Mucosa of stomach (tissue), 1 donor: ENCODE data around the gene ABCC11.

Experiments used
- H3K27me3 ChIP-seq: one replicate; pipeline ENCODE4 v1.7.0; 2013; ENCODE audit warnings: mild to moderate bottlenecking, low read length; ENCODE audit not compliant: control insufficient read depth, insufficient read depth
- H3K36me3 ChIP-seq: one replicate; pipeline ENCODE4 v1.7.0; 2013; ENCODE audit warnings: low read length; ENCODE audit not compliant: control insufficient read depth, insufficient read depth
- H3K4me1 ChIP-seq: one replicate; pipeline ENCODE4 v1.7.0; 2013; ENCODE audit warnings: mild to moderate bottlenecking, low read length; ENCODE audit not compliant: control insufficient read depth, insufficient read depth
- H3K4me3 ChIP-seq: one replicate; pipeline ENCODE4 v1.7.0; 2013; ENCODE audit warnings: low read length
- H3K9ac ChIP-seq: one replicate; pipeline ENCODE4 v1.7.0; 2013; ENCODE audit warnings: mild to moderate bottlenecking, low read length, moderate library complexity
- H3K9me3 ChIP-seq: one replicate; pipeline ENCODE4 v1.7.0; 2013; ENCODE audit warnings: mild to moderate bottlenecking, low read length, moderate library complexity; ENCODE audit not compliant: control insufficient read depth
- donor health status: Pancreatic carcinoma.

Gene ABCC11

DNA sequence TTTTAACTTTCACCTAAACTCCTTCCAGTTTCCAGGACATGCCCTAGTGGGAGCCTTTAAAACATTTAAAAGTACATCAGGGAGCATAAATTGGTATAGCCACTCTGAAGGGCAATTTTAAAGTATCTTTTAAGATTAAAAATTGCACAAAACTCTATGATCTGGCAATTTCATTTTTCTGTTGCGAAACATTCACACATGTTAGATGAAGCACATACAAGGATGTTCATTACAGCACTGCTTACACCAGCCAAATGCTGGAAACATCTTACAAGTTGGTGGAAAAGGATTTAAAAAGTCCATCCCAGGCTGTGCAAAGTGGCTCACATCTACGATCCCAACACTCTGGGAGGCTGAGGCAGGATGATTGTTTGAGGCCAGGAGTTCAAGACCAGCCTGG, 29.6 kb downstream of the ABCC11 start:
- Histone ChIP-seq H3K4me1 (no peaks in the 10 kb centered on the region), H3K4me3 (no peak overlapping the region), H3K27me3 (no peaks in the 10 kb centered on the region), H3K36me3 (no peaks in the 10 kb centered on the region), H3K9me3 (no peaks in the 10 kb centered on the region), H3K9ac (no peak overlapping the region)

DNA sequence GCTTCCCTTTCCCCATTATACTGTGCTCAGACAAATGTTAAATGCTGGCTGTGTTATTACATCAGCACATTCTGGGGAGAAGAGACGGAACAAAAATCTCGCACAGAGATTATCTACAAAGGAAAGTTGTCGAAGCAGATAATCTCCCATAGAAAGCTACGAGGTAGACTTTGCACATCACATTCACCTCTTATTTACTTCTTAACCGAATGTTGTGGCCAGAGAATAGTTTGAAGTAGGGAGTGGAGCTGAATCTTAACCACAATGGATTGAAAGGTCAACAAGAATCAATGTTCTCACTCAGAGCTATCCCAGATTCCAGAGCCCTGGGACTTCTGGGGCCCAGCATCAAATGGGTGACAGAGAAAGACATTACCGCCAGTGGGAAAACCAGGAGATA, 31.6 kb downstream of the ABCC11 start:
- Histone ChIP-seq H3K36me3 (no peaks in the 10 kb centered on the region), H3K4me1 (no peaks in the 10 kb centered on the region), H3K9ac (no peak overlapping the region), H3K4me3 (no peak overlapping the region), H3K9me3 (no peaks in the 10 kb centered on the region), H3K27me3 (no peaks in the 10 kb centered on the region)

DNA sequence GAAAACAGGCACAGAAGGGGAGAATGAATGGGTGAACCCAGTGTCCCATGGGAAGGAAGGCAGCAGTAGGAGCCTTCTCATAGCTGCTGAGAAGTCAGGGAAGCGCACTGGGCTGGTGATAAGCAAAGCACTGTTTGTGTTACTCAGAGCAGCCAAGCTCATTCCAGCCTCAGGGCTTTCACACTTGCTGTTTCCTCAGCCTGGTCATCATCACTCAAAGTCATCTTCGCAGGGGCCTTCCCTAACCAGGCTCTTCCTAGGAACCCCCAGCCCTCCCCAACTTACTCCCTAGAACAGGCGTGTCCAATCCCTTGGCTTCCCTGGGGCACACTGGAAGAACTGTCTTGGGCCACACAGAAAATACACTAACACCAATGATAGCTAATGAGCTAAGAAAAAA, 35.3 kb downstream of the ABCC11 start:
- Histone ChIP-seq H3K4me3 (no peak overlapping the region), H3K9me3 (no peaks in the 10 kb centered on the region), H3K36me3 (no peaks in the 10 kb centered on the region), H3K9ac (no peak overlapping the region), H3K27me3 (no peaks in the 10 kb centered on the region), H3K4me1 (no peaks in the 10 kb centered on the region)

DNA sequence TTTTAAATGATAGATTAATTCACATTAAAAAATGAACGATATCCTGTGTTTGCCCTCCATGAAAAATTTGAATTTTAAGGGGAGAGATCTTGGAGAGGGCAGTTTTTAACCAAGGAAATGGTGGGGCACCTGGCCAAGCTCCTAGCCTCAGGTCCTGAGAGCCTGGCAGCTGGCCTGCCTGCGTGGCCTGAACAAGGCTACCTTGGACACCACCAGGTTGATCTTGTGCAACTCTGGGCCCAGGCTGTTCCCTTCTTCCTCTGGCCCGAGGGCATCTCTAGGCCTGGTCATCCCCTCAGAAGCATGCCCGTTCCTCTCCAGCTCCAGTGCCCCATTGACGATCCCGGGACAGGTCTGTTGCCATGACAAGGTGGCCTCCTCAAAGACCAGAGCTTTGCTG, 36.6 kb downstream of the ABCC11 start:
- Histone ChIP-seq H3K36me3 (no peaks in the 10 kb centered on the region), H3K27me3 (no peaks in the 10 kb centered on the region), H3K9ac (no peak overlapping the region), H3K4me3 (no peak overlapping the region), H3K4me1 (no peaks in the 10 kb centered on the region), H3K9me3 (no peaks in the 10 kb centered on the region)

DNA sequence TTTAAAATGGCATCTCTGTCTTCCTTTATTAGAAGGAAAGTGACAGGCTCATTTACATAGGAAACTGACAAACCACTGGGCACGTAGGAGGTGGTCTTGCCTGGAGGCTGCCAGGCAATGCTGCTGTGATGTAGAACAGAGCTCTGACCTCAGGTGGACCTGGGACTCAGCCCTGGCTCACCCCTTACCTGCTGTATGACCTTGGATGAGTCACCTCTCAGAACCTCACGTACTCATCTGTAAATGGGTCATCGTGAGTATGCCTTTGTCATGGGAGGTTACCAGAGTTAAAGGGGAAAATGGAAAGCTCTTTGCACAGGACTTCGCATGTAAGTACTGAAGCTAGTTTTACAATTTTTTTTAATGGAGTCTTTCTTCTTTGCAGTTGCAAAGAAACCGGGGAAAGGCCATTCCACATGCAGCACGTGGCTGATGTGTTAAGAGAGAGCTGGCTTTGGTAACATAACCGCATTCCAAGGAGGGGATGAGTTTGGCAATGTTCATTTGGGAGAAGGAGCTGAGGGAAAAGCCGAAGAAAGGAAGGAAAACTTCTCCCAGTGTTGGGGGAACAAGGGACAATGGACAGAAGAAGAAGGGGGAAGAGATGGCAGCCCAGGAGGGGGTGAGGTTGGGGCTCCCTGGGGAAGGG, 40.6 kb downstream of the ABCC11 start:
- no peak overlapping the region for H3K4me3 ChIP-seq
- no peak overlapping the region for H3K9ac ChIP-seq
- no peaks in the 10 kb centered on the region for H3K9me3 ChIP-seq
- H3K36me3 ChIP-seq = no peaks in the 10 kb centered on the region
- H3K27me3 ChIP-seq = no peaks in the 10 kb centered on the region
- H3K4me1 ChIP-seq = peaks cover 15% of the 10 kb centered on the region

DNA sequence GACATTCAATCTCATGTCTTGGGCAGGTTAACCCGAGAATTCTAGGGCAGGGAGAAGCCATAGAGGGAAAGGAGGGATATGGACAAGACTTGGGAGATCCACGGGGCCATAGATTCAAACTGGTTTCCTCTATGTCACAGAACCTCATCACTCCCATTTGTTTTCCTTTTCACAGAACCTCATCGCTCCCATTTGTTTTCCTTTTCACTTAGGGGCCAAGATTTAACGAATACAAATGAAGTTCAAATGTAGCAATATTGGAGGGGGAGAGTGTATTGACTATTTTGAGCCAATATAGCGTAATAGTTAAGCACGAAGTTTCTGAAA, 42.6 kb downstream of the ABCC11 start:
- Histone ChIP-seq H3K9ac (no peak overlapping the region), H3K9me3 (no peaks in the 10 kb centered on the region), H3K4me1 (peaks cover 20% of the 10 kb centered on the region), H3K27me3 (no peaks in the 10 kb centered on the region), H3K36me3 (no peaks in the 10 kb centered on the region), H3K4me3 (no peak overlapping the region)

DNA sequence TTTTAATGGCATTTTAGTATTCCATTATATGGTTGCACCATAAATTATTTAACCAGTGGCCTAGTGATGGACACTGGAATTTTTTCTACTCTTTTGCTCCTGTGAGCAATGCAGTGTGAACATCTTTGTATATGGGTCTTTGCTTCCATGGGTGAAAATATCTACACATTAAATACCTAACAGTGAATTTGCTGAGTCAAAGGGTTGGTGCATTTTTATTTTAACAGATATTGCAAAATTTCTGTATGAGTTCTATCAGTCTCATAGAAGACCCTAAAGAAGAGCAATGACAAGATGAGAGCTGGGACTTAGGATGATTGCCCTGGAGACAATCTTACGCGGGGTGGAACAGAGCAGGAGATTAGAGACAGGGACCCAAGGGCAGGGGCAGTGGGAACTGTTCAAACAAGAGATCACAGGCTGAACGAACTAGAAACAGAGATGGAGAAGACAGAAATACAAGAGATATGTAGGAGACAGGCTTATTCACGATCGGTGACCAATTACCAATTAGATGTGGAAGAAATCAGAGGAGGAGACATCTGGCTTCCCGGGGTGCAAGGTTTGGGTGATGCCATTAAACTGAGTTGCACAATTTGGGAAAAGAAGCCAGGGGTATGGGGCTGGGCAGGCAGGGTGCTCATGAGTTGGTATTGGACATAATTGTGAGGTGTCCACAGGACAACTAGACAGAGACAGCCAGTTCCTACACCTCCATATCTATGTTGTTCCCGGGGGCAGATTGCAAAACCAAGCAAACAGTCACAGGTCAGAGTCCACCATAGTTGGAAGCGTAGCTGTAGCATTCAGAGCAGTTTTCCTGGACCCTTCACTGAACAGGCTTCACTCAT, 43.1 kb downstream of the ABCC11 start:
- H3K4me1 ChIP-seq = peaks cover 20% of the 10 kb centered on the region
- no peaks in the 10 kb centered on the region for H3K9me3 ChIP-seq
- H3K4me3 ChIP-seq = no peak overlapping the region
- no peaks in the 10 kb centered on the region for H3K36me3 ChIP-seq
- no peak overlapping the region for H3K9ac ChIP-seq
- no peaks in the 10 kb centered on the region for H3K27me3 ChIP-seq

DNA sequence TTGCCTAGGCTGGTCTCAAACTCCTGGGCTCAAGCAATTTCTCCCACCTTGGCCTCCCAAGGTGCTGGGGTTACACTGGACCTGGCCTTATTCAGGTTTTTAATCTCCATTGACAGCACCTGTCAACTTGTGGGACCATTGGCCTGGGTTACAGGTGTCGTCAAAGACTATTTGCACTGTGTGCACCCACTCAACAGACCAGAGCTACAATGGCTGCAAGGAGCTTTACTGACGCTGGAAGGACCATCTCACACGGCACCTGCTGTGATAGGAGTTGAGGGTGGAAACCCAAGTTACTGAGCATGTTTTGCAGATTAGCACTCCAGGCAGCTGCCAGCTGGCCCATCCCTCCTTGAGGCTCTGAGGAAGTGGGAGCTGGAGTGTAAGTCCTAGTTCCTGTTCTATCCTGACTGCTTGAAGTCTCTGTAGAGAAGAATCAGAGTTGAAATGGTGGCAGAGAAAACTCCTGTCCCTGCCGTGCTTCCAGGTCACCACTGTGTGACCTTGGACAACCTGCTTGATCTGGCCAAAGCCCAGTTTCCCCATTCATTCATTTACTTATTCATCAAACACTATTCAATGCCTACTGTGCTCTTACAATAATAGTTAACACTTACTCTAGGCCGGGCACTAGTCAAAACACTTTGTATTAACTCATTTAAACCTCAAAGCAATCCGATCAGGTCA, 45.7 kb downstream of the ABCC11 start:
- no peak overlapping the region for H3K4me3 ChIP-seq
- H3K36me3 ChIP-seq = no peaks in the 10 kb centered on the region
- no peaks in the 10 kb centered on the region for H3K27me3 ChIP-seq
- H3K9me3 ChIP-seq = no peaks in the 10 kb centered on the region
- H3K9ac ChIP-seq = no peak overlapping the region
- peaks cover 20% of the 10 kb centered on the region for H3K4me1 ChIP-seq

DNA sequence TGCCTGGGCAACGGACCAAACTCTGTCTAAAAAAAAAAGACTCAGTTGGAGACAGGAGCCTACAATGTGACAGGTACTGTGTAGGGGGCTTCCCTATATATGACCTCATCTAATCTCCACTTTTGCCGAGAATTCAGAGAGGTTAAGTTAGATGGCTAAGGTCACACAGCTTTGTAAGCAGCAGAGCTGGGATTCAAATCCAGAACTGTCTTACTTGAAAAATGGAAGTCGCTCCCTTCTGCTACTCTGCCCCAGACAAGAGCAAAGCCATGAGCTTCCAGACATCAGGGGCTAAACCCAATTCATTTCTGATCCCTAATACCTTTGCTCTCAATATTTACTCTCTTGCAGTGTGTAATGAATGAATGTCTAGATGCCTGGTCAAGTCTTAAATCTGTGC, 50.0 kb downstream of the ABCC11 start:
- no peaks in the 10 kb centered on the region for H3K27me3 ChIP-seq
- peaks cover 15% of the 10 kb centered on the region for H3K4me1 ChIP-seq
- H3K36me3 ChIP-seq = no peaks in the 10 kb centered on the region
- H3K9me3 ChIP-seq = no peaks in the 10 kb centered on the region
- no peak overlapping the region for H3K9ac ChIP-seq
- H3K4me3 ChIP-seq = no peak overlapping the region

DNA sequence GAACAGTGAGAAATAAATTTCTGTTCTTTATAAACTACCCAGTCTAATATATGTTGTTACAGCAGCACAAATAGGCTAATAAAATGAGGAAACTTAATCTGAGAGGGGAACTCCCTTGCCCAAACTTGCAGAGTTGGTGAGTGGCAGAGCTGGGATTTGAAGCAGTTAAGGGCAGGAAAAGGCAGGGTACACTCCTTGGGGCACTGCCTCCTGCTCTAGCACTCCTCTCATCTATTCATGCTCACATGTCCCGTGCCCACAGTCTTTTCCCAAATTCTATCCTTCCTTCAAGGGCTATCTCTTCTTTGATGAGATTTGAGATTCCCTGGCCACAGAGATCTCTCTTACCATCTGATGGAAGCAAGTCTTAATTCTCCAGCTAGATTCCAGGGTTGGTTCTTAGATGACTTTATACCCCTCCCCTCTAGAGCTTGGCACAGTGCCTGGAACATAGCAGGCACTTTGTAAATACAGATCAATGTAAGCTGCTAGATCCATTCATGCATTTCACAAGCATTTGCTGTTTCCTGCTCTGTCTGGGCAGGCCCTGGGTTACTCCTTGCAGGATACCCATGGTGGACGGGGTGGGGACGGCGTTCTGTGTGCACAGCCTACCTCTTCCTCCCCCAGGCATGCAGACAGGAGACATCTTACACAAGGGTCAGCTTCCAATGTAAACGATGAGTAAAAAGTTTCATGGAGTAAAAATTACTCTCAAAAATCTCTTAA, 52.3 kb downstream of the ABCC11 start:
- no peak overlapping the region for H3K4me3 ChIP-seq
- no peak overlapping the region for H3K9ac ChIP-seq
- no peaks in the 10 kb centered on the region for H3K9me3 ChIP-seq
- no peaks in the 10 kb centered on the region for H3K36me3 ChIP-seq
- H3K27me3 ChIP-seq = no peaks in the 10 kb centered on the region
- H3K4me1 ChIP-seq = peaks cover 6% of the 10 kb centered on the region

DNA sequence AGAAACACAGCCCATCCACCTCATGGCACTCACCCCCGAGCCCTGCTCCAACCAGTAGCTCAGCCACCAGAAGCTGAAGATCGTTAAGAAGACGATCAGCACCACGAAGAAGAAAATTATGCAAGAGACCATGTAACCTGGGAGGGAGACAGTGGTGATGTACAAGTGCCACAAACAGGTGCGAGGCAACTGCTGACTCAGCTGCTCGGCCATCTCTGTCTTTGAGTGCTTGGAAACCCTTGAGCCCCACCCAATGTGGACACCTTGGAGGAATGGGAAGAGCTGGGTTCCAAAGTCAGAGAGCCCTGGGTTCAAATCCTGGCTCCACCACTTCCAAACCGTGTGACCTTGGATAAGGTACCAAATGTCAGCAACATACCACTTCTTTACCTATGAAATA, 53.5 kb downstream of the ABCC11 start:
- H3K36me3 ChIP-seq = no peaks in the 10 kb centered on the region
- H3K9me3 ChIP-seq = no peaks in the 10 kb centered on the region
- no peak overlapping the region for H3K4me3 ChIP-seq
- H3K9ac ChIP-seq = no peak overlapping the region
- H3K27me3 ChIP-seq = no peaks in the 10 kb centered on the region
- H3K4me1 ChIP-seq = peaks cover 6% of the 10 kb centered on the region
